UCSD-AML1 (cell line): ENCODE measurements around the gene CD37.
"Not testable (repeated sequence)": the region's sequence is repeated elsewhere in the genome, so short reads cannot be mapped to it uniquely, and the experiment has no call there.

ENCODE experiments used
- DNase-seq: peaks from one replicate; lab custom pipeline; 2025; ENCODE audit not compliant: unreplicated experiment; lab: John Stamatoyannopoulos, UW

Gene CD37

DNA sequence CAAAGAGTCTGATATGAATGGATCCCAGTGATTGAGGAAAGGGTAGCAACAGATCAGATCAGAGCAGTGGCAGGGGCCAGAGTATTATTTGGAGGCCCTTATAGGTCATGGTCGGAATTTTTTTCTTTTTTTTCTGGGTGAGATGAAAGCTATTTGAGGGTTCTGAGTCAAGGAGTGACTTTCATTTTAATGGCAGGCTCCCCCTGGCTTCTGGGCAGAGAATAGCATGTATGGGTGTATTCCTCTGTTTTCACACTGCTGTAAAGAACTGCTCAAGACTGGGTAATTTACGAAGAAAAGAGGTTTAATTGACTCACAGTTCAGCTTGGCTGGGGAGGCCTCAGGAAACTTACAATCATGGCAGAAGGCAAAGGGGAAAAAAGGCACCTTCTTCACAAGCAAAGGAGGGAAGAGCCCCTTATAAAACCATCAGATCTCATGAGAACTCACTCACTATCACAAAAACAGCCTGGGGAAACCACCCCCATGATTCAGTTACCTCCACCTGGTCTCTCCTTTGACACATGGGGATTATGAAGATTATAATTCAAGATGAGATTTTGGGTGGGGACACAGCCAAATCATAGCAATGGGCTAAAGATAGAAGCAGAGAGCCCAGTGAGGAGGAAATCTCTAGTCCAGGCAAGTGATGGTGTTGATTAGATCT, 7.2 kb upstream of the CD37 start:
- no peak for DNase-seq

DNA sequence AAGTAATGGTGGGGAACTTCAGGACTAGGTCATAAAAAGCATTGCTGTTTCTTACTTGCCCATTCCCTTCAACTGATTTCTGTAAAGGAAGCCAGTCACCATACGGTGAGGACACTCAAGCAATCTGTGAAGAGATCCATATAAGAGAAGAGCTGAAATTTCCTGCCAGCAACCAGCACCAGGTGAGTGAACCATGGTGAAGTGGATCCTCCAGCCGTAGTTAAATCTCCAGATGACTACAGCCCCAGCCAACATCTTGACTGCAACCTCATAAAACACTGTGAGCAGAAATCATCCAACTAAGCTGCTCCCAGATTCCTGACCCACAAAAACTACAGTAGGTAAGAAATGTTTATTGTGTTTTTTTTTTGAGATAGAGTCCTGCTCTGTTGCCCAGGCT, 6.5 kb upstream of the CD37 start:
- DNase-seq = no peak

DNA sequence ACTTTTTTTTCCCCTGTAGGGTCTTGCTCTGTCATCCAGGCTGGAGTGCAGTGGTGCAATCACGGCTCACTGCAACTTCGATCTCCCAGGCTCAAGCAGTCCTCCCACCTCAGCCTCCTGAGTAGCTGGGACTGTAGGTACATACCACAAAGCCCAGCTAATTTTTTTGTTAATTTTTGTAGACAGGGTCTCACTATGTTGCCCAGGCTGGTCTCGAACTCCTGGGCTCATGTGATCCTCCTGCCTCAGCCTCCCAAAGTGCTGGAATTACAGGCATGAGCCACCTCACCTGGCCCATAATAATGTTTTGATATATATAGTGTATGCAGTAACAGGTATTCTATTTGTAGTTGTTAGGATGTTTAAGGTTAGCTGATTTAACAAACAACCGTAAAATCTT, 4.0 kb upstream of the CD37 start:
- not testable (repeated sequence) for DNase-seq

DNA sequence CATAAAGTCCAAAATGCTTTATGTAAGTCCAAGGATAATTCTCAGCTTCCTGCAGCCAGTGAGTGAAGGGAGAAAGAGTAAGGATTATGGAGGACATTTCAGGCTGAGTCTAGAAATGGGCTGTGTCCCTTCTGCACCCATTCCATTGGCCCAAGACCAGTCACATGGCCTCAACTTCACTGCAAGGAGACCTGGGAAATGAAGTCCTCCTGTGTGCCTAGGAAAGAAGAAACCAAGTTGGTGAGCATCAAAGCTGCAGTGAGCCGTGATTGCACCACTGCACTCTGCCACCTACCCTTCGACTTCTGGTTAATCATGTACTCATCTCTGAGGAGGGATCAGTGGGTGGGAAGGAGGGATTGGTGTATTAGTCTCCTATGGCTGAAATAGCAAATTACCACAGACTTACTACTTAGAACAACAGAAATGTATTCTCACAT, 3.6 kb upstream of the CD37 start:
- peak; percentile 35 for DNase-seq

DNA sequence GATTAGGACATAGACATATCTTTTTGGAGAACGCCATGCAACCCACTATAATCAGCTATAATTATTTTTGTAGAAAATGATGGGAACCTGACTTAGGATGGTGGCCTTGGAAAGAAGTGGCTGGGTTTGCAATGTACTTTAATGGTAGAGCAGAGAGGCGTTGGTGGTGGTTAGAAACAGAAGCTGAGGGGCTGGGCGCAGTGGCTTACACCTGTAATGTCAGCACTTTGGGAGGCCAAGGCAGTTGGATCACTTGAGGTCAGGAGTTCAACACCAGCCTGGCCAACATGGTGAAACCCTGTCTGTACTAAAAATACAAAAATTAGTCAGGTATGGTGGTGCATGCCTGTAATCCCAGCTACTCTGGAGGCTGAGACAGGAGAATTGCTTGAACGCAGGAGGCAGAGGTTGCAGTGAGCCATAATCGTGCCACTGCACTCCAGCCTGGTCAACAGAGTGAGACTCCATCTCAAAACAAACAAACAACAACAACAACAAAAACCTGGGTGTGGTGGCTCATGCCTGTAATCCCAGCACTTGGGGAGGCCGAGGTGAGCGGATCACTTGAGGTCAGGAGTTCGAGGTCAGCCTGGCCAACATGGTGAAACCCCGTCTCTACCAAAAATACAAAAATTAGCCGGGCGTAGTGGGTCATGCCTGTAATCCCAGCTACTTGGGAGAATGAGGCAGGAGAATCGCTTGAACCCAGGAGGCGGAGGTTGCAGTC, 2.4 kb upstream of the CD37 start:
- DNase-seq = not testable (repeated sequence)

DNA sequence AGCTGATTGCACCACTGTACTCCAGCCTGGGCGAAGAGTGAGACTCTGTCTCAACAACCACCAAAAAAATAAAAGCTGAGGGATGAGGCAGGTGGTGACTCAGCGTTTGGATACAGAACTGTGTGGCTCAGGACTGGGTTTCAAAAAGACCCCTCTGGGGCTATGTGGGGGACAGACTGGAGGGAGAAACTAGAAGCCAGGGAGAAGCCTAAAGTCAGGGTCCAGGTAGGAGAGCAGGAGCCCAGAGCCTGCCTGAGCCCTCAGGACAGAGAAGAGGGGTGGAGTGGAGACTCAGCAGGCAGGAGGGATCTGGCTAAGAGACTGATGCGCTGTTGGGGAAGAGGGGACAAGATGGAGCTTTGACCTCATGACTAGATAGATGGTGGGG, 1.8 kb upstream of the CD37 start:
- no peak for DNase-seq

DNA sequence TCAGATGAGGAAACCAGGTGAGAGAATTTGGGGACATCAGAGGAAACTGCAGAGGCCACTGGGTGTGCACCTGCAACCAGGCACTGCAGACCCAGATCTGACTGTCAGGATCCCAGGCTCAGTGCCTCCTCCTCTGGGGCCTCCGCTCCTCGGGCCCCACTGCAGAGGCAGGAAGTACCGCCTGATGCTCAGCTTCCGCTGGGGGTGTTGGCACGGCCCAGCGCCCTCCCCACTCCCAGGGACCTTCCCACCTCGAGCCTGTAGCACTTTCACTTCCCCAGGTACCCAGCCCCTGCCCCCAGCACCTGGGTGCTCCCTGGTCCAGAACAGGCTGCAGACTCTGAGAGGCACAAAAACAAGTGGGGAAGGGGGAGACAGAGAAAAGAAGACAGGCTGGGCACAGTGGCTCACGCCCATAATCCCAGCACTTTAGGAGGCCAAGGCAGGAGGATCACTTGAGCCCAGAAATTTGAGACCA, 1.4 kb upstream of the CD37 start:
- peak; percentile 68 for DNase-seq

DNA sequence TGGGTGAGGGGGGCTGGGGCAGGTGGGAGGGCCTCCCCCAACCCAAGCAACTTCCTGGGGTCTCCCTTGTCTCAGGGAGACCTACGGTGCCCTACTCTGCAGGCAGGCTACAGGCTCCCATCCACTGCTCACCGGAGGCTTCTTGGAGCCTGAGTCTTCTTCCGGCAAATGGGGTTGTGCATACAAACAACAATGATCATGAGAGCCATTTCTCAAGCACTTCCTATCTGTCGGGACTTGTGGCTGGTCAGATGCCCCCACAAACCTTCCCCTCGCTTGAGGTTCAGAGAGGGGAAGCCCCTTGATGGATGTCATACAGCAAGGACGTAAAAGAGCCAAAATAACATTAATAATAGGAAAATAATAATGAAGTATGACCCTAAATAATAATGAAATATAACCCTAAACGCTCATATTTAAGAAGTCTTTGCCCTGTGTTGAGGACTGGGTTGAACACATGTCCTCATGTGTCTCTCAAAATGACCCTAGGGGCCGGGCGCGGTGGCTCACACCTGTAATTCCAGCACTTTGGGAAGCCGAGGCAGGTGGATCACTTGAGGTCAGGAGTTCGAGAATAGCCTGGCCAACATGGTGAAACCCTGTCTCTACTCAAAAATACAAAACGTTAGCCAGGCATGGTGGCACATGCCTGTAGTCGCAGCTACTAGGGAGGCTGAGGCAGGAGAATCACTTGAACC, 727 bp downstream of the CD37 start:
- no peak for DNase-seq

DNA sequence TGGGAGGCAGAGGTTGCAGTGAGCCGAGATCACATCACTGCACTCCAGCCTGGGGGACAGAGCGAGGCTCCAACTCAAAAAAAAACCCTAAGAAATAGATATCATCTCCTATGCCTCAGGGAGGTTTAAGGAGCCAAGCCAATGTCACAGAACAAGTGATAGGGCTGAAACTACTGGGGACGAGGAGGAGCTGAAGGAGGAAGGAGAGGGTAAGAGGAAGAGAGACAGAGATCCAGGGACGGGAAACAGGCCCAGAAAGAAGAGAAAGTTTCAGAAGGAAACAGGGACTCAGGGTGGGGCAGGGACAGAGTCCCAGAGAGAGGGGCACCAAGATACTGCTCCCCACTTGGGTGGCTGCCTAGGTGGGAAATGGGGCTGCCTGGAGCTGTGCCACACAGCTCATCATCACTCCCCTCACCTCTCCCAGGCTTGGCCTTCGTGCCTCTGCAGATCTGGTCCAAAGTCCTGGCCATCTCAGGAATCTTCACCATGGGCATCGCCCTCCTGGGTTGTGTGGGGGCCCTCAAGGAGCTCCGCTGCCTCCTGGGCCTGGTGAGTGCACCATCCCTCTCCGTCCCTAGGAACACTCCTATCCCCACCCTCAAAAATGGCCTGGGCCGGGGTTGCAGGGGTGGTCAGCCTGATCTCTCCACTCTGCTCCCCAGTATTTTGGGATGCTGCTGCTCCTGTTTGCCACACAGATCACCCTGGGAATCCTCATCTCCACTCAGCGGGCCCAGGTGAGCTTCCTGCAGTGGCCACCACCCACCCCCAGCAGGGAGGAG, 1.5 kb downstream of the CD37 start:
- no peak for DNase-seq

DNA sequence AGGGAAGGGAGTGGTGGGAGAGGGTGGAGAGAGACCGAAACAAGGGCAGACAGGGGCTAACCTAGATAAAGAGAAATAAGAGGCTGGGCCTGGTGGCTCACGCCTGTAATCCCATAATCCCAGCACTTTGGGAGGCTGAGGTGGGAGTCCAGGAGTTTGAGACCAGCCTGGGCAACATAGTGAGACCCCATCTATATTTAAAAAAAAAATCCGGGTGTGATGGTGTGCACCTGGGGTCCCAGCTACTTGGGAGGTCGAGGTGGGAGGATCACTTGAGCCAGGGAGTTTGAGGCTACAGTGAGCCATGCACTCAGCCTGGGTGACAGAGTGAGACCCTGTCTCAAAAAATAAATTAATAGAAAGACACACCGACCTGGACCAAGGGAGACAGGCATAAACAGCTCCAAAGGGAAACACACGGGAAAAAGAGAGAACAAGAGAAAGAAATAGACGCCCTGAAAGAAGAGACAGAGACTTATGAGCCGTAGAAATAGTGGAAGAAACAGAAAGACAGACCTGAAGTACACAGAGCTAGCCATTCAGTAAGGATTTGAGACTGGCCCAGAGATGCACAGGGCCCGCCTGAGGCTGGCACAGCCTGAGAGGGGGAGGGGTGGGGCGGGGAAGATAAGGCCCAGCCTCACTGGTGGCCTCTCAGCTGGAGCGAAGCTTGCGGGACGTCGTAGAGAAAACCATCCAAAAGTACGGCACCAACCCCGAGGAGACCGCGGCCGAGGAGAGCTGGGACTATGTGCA, 2.2 kb downstream of the CD37 start:
- no peak for DNase-seq

DNA sequence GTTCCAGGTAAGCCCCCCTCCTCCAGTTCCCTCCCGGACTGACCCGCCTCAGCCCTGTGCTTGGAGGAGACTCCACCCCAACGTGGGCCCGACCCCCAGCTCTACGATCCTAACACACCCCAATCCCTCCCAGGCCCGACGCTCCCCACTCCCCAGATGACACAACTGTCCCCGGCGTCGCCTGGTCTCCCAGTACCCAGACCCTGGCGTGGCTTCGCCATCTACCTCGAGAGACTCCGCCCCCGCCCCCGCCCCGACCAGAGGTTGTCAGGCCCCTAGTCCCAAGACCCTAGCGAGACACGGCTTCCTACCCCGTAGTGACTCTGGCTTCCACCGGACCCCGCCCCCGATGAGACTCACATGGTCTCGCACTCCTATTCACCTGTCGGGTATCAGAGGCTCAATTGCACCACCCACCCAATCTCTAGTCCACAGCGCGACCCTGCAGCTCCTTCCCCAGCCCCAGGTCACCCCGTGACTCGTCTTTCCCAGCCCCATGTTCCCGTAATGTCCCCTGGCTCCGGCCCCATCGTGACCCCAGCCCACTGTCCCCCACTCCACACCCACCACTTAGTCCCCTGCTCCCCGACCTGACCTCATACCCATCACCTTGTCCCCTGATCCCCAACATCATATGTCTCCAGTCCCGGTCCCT, 2.9 kb downstream of the CD37 start:
- no peak for DNase-seq

DNA sequence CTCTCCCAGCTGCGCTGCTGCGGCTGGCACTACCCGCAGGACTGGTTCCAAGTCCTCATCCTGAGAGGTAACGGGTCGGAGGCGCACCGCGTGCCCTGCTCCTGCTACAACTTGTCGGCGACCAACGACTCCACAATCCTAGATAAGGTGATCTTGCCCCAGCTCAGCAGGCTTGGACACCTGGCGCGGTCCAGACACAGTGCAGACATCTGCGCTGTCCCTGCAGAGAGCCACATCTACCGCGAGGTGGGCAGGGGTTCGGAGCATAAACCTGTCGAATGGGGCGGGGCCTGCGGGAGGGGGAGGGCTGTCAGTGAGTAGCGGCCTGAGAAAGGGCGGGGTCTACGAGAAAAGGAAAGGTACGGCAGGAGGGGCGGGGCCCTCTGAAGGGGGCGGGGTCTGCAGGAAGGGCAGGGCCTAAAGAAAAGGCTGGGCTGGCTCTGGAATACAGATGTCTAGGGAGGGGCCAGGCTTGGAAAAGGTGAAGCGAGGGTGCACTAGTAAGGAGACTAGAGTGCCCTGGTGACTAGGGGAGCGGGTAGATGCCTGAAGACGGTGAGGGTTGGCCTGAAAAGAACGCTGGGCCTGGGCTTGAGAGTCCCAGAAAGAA, 3.6 kb downstream of the CD37 start:
- no peak for DNase-seq

DNA sequence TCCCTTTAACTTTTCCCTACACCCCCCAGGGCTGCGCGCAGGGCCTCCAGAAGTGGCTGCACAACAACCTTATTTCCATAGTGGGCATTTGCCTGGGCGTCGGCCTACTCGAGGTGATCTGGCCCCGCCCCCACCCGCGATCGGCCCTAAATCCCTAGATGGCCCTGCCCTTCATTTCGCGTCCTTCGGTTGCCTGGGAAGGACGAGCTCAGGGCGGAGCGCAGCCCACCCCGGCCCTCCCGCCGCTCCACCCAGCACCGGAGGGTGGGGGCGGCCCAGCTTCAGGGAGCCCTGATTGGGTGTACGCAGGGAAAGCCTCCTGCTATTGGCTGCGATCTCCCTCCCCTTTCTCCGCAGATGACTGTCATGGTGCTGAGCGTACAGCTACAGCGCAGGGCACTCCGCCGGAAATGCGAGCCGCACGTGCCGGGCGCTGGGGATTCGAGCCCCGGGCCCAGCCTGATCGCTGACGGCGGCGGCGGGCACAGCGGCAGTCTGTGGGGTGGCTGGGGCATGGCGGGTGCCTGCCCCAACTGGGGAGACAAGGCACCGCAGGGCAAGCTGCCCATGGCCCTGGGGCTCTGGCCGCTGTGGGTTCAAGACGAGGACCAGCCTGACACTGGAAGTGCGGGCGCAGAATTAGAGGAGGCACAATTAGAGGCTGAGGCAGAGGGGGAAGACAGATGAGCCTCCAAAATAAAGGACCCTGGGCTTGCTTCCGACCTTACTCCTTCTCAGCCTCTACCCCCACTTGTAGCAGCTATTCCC, 4.3 kb downstream of the CD37 start:
- no peak for DNase-seq

DNA sequence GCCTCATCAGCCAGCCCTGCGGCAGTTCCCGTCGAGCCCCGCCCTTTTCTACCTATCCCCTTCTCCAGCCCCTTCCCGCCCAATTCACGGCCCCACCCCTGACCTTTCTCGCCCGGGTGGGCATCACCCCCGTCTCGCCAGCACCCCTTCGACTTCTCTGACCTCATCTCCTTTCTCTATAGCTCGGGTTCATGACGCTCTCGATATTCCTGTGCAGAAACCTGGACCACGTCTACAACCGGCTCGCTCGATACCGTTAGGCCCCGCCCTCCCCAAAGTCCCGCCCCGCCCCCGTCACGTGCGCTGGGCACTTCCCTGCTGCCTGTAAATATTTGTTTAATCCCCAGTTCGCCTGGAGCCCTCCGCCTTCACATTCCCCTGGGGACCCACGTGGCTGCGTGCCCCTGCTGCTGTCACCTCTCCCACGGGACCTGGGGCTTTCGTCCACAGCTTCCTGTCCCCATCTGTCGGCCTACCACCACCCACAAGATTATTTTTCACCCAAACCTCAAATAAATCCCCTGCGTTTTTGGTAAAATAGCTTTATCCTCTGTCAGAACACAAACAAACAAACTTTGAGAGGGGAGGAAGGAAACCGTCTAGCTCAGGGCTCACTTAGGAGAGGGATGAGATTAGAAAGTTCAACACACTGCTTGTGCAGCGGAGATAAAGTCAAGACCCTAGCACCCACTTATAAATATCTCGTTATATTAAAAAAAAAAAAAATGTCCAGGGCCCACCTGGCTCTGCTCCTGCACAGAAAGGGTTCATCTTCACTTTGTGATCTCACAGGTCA, 5.1 kb downstream of the CD37 start:
- no peak for DNase-seq

DNA sequence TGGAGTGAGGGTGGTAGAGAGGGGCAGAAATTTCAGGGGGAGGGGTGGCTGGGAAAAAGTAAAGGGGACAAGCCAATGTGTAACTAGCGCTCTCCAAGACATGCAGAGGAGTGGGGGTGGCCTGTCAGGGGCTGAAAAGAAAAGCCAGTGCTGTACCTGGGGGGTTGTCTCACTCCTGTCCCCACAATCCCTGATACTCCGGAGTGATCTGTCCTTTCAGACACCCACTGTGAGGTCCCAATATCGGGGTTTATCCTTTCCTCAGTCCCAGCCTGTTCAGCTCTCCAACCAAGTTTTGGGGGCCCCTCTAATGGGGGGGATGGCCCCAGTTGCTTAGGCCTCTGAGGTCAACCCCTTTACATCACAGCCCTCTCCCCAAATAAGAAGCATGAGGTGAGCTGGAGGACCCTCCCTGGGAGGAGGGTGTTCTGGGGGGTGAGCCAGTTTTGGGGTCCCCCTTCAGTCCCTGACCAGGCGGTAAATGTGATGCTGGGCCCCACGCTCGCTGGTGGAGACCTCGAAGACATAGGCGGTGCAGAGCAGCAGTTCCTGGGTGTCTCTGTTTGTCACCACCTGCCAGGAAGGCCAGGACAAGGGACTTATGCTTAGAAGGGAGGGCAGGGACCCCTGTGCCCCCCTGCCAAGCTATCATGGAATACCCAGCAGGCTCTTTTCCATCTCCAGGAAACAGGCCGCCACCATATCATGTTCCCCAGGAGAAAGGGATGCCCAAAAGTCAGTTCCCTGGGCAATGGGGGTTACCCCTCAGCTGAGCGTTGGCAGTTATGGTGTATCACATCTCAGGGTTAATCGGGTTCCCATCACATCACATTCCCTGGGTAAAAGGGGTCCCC, 5.9 kb downstream of the CD37 start:
- DNase-seq = no peak

DNA sequence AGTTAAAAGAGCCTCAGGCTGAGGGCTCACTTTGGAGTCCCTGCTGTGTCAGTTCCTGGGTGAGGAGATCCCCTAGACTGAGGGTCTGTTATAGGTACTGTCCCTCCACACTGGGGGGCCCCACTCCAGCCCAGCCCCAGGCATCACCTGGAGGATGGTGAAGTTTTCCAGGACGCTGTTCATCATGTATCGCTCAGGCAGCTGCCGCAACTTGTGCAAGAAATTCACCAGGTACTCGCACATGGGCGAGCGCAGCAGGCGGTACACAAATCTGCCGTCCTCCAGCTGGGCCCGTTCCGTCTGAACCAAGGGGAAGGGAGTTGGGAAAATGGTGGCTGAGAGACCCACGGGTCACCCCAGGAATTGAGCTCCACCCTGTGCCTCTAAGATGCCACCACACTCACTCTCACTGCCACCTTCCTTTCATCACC, 7.1 kb downstream of the CD37 start:
- no peak for DNase-seq

DNA sequence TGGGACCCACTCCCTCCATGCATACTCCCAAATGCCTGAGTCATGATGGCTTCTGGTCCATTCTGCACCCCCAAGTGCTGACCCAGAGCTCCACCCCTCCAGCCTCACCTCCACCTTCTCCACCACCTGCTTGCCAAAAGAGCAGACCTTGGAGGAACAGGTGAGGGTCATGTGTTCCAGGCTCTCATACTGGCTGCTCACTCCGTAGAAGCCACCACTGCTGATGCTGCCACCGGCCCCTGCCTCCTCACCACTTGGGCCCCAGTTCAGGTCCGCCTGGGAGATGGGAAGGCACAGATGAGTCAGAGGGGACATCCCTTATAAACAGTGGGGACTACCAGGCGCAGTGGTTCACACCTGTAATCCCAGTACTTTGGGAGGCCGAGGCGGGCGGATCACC, 7.9 kb downstream of the CD37 start:
- DNase-seq = no peak
